WERI-Rb-1 (cell line): ENCODE results near the gene ARNT2.

Experiments used
- DNase-seq: peaks from one replicate; pipeline ENCODE4 v3.0.0-alpha.2; 2020
- H3K27ac ChIP-seq: fragments of 250-450 bp; sonication (Bioruptor Pico); 2 replicates; pipeline ENCODE4 v1.5.1; 2020; ENCODE audit warnings: mild to moderate bottlenecking, moderate library complexity
- H3K27me3 ChIP-seq: fragments of 250-450 bp; sonication (Bioruptor Pico); 2 replicates; pipeline ENCODE4 v1.5.1; 2021; ENCODE audit warnings: mild to moderate bottlenecking, low read depth, moderate library complexity; ENCODE audit not compliant: insufficient read depth, severe bottlenecking
- H3K36me3 ChIP-seq: fragments of 250-450 bp; sonication (Bioruptor Pico); 2 replicates; pipeline ENCODE4 v1.5.1; 2020; ENCODE audit warnings: mild to moderate bottlenecking, moderate library complexity
- H3K4me3 ChIP-seq: 2 replicates; pipeline ENCODE4 v1.5.1; 2011; ENCODE audit warnings: low read depth, mild to moderate bottlenecking, control low read depth, low read length
- H3K9me3 ChIP-seq: fragments of 250-450 bp; sonication (Bioruptor Pico); 2 replicates; pipeline ENCODE4 v1.5.1; 2021; ENCODE audit warnings: mild to moderate bottlenecking, moderate library complexity; ENCODE audit not compliant: severe bottlenecking
- CTCF ChIP-seq: IDR thresholded peaks from 2 replicates; pipeline ENCODE4 v1.5.1; 2011; ENCODE audit warnings: low read depth, mild to moderate bottlenecking, control low read depth, inconsistent platforms, low read length

Gene ARNT2

GRCh38 chr15:80456517-80457492 is 52.6 kb downstream of the ARNT2 start:
- no peak for TF ChIP-seq CTCF
- DNase-seq = no peak
- Histone ChIP-seq H3K36me3 (no peaks in the 10 kb centered on the region), H3K27ac (no peak overlapping the region), H3K9me3 (no peaks in the 10 kb centered on the region), H3K4me3 (no peak overlapping the region), H3K27me3 (no peaks in the 10 kb centered on the region)

- no peaks in the 10 kb centered on the region for H3K36me3 ChIP-seq
- H3K4me3 ChIP-seq = no peak overlapping the region
- H3K27ac ChIP-seq = no peak overlapping the region
- no peak for DNase-seq
- no peaks in the 10 kb centered on the region for H3K27me3 ChIP-seq
- no peak for TF ChIP-seq CTCF
- H3K9me3 ChIP-seq = no peaks in the 10 kb centered on the region
Observed at GRCh38 chr15:80457896-80458295, 53.7 kb downstream of the ARNT2 start.

GRCh38 chr15:80458580-80458979 is 54.4 kb downstream of the ARNT2 start:
- no peaks in the 10 kb centered on the region for H3K9me3 ChIP-seq
- no peaks in the 10 kb centered on the region for H3K27me3 ChIP-seq
- H3K4me3 ChIP-seq = no peak overlapping the region
- no peak for TF ChIP-seq CTCF
- no peaks in the 10 kb centered on the region for H3K36me3 ChIP-seq
- no peak overlapping the region for H3K27ac ChIP-seq
- no peak for DNase-seq

- no peak for TF ChIP-seq CTCF
- Histone ChIP-seq H3K27ac (no peak overlapping the region), H3K9me3 (no peaks in the 10 kb centered on the region), H3K36me3 (no peaks in the 10 kb centered on the region), H3K27me3 (no peaks in the 10 kb centered on the region), H3K4me3 (no peak overlapping the region)
- DNase-seq = no peak
Observed at GRCh38 chr15:80459380-80459779, 55.2 kb downstream of the ARNT2 start.

- H3K27me3 ChIP-seq = no peaks in the 10 kb centered on the region
- TF ChIP-seq CTCF = no peak
- no peaks in the 10 kb centered on the region for H3K36me3 ChIP-seq
- no peaks in the 10 kb centered on the region for H3K9me3 ChIP-seq
- H3K4me3 ChIP-seq = no peak overlapping the region
- no peak for DNase-seq
- H3K27ac ChIP-seq = no peak overlapping the region
Observed at GRCh38 chr15:80459818-80460217, 55.6 kb downstream of the ARNT2 start.
